Trophoblast cell (in vitro differentiated cells and primary cell): ENCODE data around the gene ASIC1.

ENCODE experiments used
- DNase-seq, 2 donors: peaks; one replicate each; pipeline ENCODE4 v3.0.0-alpha.2; 2016
- H2AFZ ChIP-seq: 2 replicates; pipeline ENCODE4 v1.6.1; 2013; ENCODE audit warnings: low read length, moderate library complexity, mild to moderate bottlenecking; ENCODE audit not compliant: insufficient read depth, poor library complexity
- H2AK5ac ChIP-seq: 2 replicates; pipeline ENCODE4 v1.6.1; 2013; ENCODE audit warnings: mild to moderate bottlenecking, low read length
- H2BK120ac ChIP-seq: 2 replicates; pipeline ENCODE4 v1.6.1; 2013; ENCODE audit warnings: low read length, mild to moderate bottlenecking, moderate library complexity; ENCODE audit not compliant: insufficient read depth, poor library complexity
- H2BK12ac ChIP-seq: 2 replicates; pipeline ENCODE4 v1.6.1; 2013; ENCODE audit warnings: mild to moderate bottlenecking, low read length, moderate library complexity
- H2BK5ac ChIP-seq: 2 replicates; pipeline ENCODE4 v1.6.1; 2013; ENCODE audit warnings: low read length, low read depth, moderate library complexity, mild to moderate bottlenecking; ENCODE audit not compliant: poor library complexity
- H3K14ac ChIP-seq: 2 replicates; pipeline ENCODE4 v1.6.1; 2013; ENCODE audit warnings: mild to moderate bottlenecking, low read length
- H3K18ac ChIP-seq: 2 replicates; pipeline ENCODE4 v1.6.1; 2013; ENCODE audit warnings: mild to moderate bottlenecking, low read length
- H3K23ac ChIP-seq: 2 replicates; pipeline ENCODE4 v1.6.1; 2013; ENCODE audit warnings: low read length
- H3K27ac ChIP-seq: 2 replicates; pipeline ENCODE4 v1.5.1; 2013; ENCODE audit warnings: low read depth, mild to moderate bottlenecking, inconsistent platforms, low read length, moderate library complexity
- H3K27me3 ChIP-seq: 2 replicates; pipeline ENCODE4 v1.6.1; 2013; ENCODE audit warnings: inconsistent platforms, mild to moderate bottlenecking, low read length, moderate library complexity; ENCODE audit not compliant: insufficient read depth
- H3K36me3 ChIP-seq, 2 experiments: 1 replicate in 1 of 2; 2 replicates in 1 of 2; pipeline ENCODE4 v1.6.1; 2013; ENCODE audit warnings: low read length in 2 of 2, mild to moderate bottlenecking in 2 of 2, moderate library complexity in 1 of 2; ENCODE audit not compliant: insufficient read depth in 2 of 2, control insufficient read depth in 1 of 2
- H3K4ac ChIP-seq: 2 replicates; pipeline ENCODE4 v1.6.1; 2013; ENCODE audit warnings: low read depth, mild to moderate bottlenecking, low read length, moderate library complexity
- H3K4me1 ChIP-seq, 2 experiments: 1 replicate in 1 of 2; 2 replicates in 1 of 2; pipeline ENCODE4 v1.6.1; 2013; ENCODE audit warnings: low read length in 2 of 2, mild to moderate bottlenecking in 2 of 2, moderate library complexity in 1 of 2; ENCODE audit not compliant: insufficient read depth in 2 of 2, control insufficient read depth in 1 of 2
- H3K4me2 ChIP-seq: 2 replicates; pipeline ENCODE4 v1.6.1; 2013; ENCODE audit warnings: inconsistent platforms, mild to moderate bottlenecking, low read length, moderate library complexity
- H3K4me3 ChIP-seq: 2 replicates; pipeline ENCODE4 v1.5.1; 2013; ENCODE audit warnings: mild to moderate bottlenecking, low read depth, low read length, inconsistent platforms
- H3K79me1 ChIP-seq: one replicate; pipeline ENCODE4 v1.6.1; 2013; ENCODE audit warnings: low read length
- H3K79me2 ChIP-seq: 2 replicates; pipeline ENCODE4 v1.6.1; 2013; ENCODE audit warnings: low read length, mild to moderate bottlenecking; ENCODE audit not compliant: control insufficient read depth, insufficient read depth, poor library complexity
- H3K9ac ChIP-seq: 2 replicates; pipeline ENCODE4 v1.6.1; 2013; ENCODE audit warnings: mild to moderate bottlenecking, low read length
- H3K9me3 ChIP-seq: 2 replicates; pipeline ENCODE4 v1.6.1; 2013; ENCODE audit warnings: low read depth, mild to moderate bottlenecking, control low read depth, inconsistent platforms, low read length; ENCODE audit not compliant: insufficient read depth
- H4K12ac ChIP-seq: 2 replicates; pipeline ENCODE4 v1.6.1; 2013; ENCODE audit warnings: low read depth, mild to moderate bottlenecking, low read length, moderate library complexity
- H4K8ac ChIP-seq: 2 replicates; pipeline ENCODE4 v1.6.1; 2013; ENCODE audit warnings: low read depth, mild to moderate bottlenecking, low read length, moderate library complexity
- H4K91ac ChIP-seq: one replicate; pipeline ENCODE4 v1.6.1; 2013; ENCODE audit warnings: low read depth, mild to moderate bottlenecking, low read length, moderate library complexity
- WGBS: extraction: QIAGEN DNeasy Blood & Tissue Kit; methylation state at CpG from one replicate; pipeline ENCODE4 v1.1.7; 2013; ENCODE audit warnings: missing lambda C conversion rate; ENCODE audit not compliant: insufficient read length, insufficient coverage; ENCODE audit errors: extremely low coverage; 5-methylcytosine and 5-hydroxymethylcytosine counted together

Gene ASIC1

DNA sequence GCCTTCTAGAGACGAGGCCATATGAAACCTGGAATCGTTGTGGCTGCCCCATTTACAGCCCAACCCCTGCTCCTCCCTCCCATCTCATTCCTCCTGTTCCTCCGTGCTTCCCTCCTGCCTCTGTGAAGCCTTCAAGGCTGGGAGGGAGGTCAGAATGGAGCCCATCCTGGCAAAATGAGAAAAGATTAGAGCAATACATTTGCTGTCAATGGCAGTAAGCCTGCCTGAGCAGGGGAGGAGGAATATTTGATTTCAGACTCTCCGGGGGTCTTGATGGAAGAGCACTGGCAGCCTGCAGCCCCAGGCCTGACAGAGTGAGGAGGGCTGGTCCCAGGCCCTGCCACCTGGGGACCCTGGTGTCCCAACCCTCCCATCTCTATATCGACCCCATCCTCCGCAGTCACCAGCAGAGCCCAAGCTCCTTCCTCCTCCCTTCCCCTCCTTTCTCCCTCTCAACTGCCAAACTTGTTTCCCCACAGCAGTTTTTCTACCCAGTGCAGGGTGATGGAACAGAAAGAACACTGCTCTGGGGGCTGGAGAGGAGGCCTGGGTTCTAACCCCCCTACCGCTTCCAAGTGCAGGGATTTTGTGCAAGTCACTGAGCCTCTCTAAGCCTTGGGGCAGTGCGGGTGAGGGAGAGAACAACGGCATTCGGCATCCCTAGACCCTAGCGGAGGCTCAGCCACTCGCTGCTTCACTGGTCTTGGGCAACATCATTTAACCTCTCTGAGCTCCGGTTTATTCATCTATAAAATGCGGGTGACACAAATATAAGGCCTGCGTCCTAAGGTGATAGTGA lies 16.1 kb upstream of the ASIC1 start:
- H3K4ac ChIP-seq: no peak overlapping the region
- no peak overlapping the region for H3K23ac ChIP-seq
- H3K4me3 ChIP-seq: no peak overlapping the region
- no peaks in the 10 kb centered on the region for H3K79me1 ChIP-seq
- no peak overlapping the region for H2BK12ac ChIP-seq
- no peak overlapping the region for H3K14ac ChIP-seq
- H3K27me3 ChIP-seq: no peaks in the 10 kb centered on the region
- no peak overlapping the region for H3K18ac ChIP-seq
- H2BK120ac ChIP-seq: no peak overlapping the region
- no CpG with 5 or more reads among the region's 15 CpGs for WGBS
- H2BK5ac ChIP-seq: no peak overlapping the region
- no peak for DNase-seq
- no peak overlapping the region for H2AK5ac ChIP-seq
- no peak overlapping the region for H4K91ac ChIP-seq
- no peaks in the 10 kb centered on the region for H3K79me2 ChIP-seq
- H3K9me3 ChIP-seq: no peaks in the 10 kb centered on the region
- no peak overlapping the region for H3K27ac ChIP-seq
- no peaks in the 10 kb centered on the region for H3K36me3 ChIP-seq
- H3K4me2 ChIP-seq: no peak overlapping the region
- peaks cover 0 to 3% of the 10 kb centered on the region in 2 experiments for H3K4me1 ChIP-seq
- H2AFZ ChIP-seq: no peak overlapping the region
- no peak overlapping the region for H4K8ac ChIP-seq
- no peak overlapping the region for H4K12ac ChIP-seq
- H3K9ac ChIP-seq: no peak overlapping the region

DNA sequence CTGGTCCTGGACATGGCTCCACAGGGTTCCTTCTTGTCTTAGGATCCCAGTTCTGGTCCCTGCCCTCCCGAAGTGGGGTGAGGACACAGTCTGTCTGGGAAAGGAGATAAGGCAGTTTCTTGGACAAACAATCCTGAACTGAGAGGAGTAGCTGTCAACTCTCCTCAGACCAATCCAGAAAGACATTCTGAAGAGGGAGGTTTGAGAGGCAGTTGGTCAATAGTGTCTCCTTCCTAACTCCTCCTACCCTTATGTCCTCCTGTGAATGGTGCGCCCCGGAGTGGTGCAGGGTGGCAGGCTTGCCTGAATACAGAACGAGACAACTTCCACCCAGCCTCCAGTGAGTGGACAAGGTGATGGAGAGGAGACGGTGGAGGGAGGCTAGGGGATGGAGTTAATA lies 15.4 kb upstream of the ASIC1 start:
- H3K14ac ChIP-seq: no peak overlapping the region

DNA sequence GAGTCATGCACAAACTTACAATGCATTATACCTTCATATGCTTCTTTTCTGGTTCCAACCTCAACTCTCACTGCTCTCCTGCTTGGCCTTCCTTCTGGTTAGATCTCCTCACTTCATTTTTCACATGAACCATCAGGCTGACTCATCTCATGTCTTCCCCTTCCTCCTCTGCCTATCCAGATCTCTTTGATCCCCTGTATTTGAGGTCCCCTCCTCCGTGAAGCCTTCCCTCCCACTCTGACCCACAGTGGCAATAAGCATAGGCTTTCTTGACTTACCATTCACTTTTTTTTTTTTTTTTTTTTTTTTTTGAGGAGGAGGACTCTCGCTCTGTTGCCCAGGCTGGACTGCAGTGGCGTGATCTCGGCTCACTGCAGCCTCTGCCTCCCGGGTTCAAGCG lies 14.7 kb upstream of the ASIC1 start:
- Histone ChIP-seq H2BK5ac (no peak overlapping the region), H3K4ac (no peak overlapping the region), H4K8ac (no peak overlapping the region), H2BK12ac (no peak overlapping the region), H3K4me3 (no peak overlapping the region), H3K79me2 (no peaks in the 10 kb centered on the region), H3K4me1 (peaks cover 0 to 3% of the 10 kb centered on the region in 2 experiments), H3K9ac (no peak overlapping the region), H3K27me3 (no peaks in the 10 kb centered on the region), H2BK120ac (no peak overlapping the region), H4K12ac (no peak overlapping the region), H3K18ac (no peak overlapping the region), H2AFZ (no peak overlapping the region), H4K91ac (no peak overlapping the region), H3K9me3 (no peaks in the 10 kb centered on the region), H3K4me2 (no peak overlapping the region), H3K36me3 (no peaks in the 10 kb centered on the region), H3K79me1 (no peaks in the 10 kb centered on the region), H3K23ac (no peak overlapping the region), H3K14ac (no peak overlapping the region), H2AK5ac (no peak overlapping the region), H3K27ac (no peak overlapping the region)
- WGBS: no CpG with 5 or more reads among the region's 6 CpGs
- DNase-seq: no peak

More for the DNA sequence above, 15.4 kb upstream of the ASIC1 start:
- Histone ChIP-seq H4K8ac (no peak overlapping the region), H2AK5ac (no peak overlapping the region), H2BK5ac (no peak overlapping the region), H3K36me3 (no peaks in the 10 kb centered on the region), H4K12ac (no peak overlapping the region), H3K27ac (no peak overlapping the region), H3K23ac (no peak overlapping the region), H3K27me3 (no peaks in the 10 kb centered on the region), H4K91ac (no peak overlapping the region), H2BK120ac (no peak overlapping the region), H3K79me2 (no peaks in the 10 kb centered on the region), H3K9me3 (no peaks in the 10 kb centered on the region), H3K79me1 (no peaks in the 10 kb centered on the region), H3K4me1 (peaks cover 0 to 3% of the 10 kb centered on the region in 2 experiments), H2BK12ac (no peak overlapping the region), H3K4ac (no peak overlapping the region), H3K4me2 (no peak overlapping the region), H2AFZ (no peak overlapping the region), H3K9ac (no peak overlapping the region), H3K4me3 (no peak overlapping the region), H3K18ac (no peak overlapping the region)
- DNase-seq: no peak
- no CpG with 5 or more reads among the region's 5 CpGs for WGBS

DNA sequence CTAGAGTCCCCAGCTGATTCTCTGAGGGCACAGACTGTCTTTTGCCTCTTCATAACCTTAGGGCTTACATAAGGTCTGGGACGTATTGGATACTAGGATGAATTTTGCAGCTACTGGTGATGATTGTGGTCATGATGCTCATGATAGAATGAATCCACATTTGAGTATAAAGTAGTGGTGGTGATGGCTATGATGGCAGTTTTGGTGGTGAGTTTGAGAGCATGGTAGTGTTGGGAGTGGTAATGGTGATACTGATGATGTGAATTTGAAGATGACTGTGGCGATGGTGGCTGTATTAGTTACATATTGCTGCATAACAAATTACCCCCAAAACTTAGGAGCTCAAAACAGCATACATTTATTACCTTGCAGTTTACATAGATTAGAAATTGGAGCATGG lies 14.1 kb upstream of the ASIC1 start:
- no peak overlapping the region for H4K8ac ChIP-seq
- WGBS: no CpG with 5 or more reads among the region's 2 CpGs

More for the DNA sequence above, 14.1 kb upstream of the ASIC1 start:
- H3K9me3 ChIP-seq: no peaks in the 10 kb centered on the region
- no peak overlapping the region for H3K18ac ChIP-seq
- no peak overlapping the region for H3K14ac ChIP-seq
- no peak overlapping the region for H2BK5ac ChIP-seq
- no peak overlapping the region for H3K23ac ChIP-seq
- H3K4me2 ChIP-seq: no peak overlapping the region
- H3K27ac ChIP-seq: no peak overlapping the region
- H2BK12ac ChIP-seq: no peak overlapping the region
- H3K79me1 ChIP-seq: no peaks in the 10 kb centered on the region
- H2AFZ ChIP-seq: no peak overlapping the region
- no peak overlapping the region for H3K4ac ChIP-seq
- no peak overlapping the region for H3K9ac ChIP-seq
- H3K4me1 ChIP-seq: peaks cover 0 to 3% of the 10 kb centered on the region in 2 experiments
- H2AK5ac ChIP-seq: no peak overlapping the region
- no peaks in the 10 kb centered on the region for H3K36me3 ChIP-seq
- no peak for DNase-seq
- H3K4me3 ChIP-seq: no peak overlapping the region
- no peak overlapping the region for H4K91ac ChIP-seq
- H3K79me2 ChIP-seq: no peaks in the 10 kb centered on the region
- H4K12ac ChIP-seq: no peak overlapping the region
- no peak overlapping the region for H2BK120ac ChIP-seq
- H3K27me3 ChIP-seq: no peaks in the 10 kb centered on the region
